Stimulated activated CD4-positive, alpha-beta T cell treated with anti-CD3 and anti-CD28 coated beads, Interleukin-4, amount 100 ng/mL, for 4 hours (primary cell): ENCODE measurements around the gene ARID5B.
"Not testable (repeated sequence)": the region's sequence is repeated elsewhere in the genome, so short reads cannot be mapped to it uniquely, and the experiment has no call there.

Experiments used
- DNase-seq, 2 experiments: peaks; one replicate each; pipeline ENCODE4 v3.0.0-alpha.2; 2020

ARID5B gene

GRCh38 chr10:61965703-61966395, 64.3 kb downstream of the ARID5B start:
- DNase-seq: no peak

GRCh38 chr10:61967298-61967697, 65.8 kb downstream of the ARID5B start:
- DNase-seq: no peak

GRCh38 chr10:61970182-61971002, 68.9 kb downstream of the ARID5B start:
- DNase-seq: no peak

DNA sequence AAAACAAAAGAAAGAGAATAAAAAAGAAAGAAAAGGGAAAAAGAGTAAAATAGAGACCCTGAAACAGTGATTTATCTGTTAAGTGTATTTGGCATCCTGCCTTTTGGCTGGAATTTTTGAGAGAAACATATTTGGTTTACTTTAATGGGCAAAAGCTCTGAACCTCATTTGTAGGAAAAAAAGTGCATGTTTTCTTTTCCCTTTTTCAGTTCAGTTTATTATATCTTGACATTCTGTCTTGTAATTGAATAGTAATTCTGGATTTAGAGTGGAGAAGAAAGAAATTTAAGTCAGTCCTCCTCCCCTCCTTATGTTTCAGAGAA, 69.5 kb downstream of the ARID5B start:
- no peak for DNase-seq

DNA sequence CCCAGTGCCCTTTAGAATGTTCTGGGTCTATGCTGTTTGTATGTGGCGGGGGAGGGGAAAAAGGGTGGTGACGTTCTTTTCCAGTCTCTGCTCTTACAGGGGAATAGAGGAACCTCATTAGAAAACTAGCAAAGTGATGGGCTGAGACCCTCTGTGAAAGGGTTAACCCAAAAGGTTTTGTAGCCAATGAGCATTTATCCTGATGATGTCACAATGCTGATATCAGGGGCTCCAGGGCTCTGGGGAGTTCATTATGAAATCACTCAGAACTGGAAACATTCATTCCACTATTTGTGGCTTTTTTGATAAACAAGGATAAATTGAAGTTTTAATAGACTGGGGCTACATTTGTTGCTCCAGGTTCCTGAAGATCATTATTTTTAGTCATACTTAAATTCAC, 71.7 kb downstream of the ARID5B start:
- no peak for DNase-seq

GRCh38 chr10:61973906-61974305, 72.4 kb downstream of the ARID5B start:
- DNase-seq: no peak

- DNase-seq: no peak
Measured at GRCh38 chr10:61974601-61975390, 73.3 kb downstream of the ARID5B start.

DNA sequence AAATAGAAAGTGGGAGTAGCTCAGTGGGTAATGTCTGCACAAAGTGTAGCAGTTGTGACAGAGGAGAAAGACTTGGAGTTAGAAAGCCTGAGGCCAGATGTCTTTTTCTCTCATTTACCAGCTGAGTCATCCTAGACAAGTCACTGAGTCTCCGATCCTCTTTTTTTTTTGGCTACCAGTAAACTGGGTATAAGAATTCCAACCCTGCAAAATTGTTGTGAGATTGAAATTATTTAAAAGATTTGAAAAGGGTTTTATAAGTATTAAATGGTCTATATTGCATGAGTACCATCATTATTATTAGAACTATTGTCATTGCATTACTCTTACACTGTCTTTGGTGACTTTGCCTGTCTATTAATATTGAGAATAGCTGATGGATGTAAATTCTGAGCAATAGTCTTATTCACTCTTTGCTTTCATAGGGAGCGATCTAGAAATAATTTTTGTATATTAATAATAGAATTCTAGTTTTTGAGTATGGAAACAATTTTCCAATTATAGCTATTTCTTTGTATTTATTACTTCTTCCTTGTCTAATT, 74.0 kb downstream of the ARID5B start:
- no peak for DNase-seq

GRCh38 chr10:61976951-61977721, 75.6 kb downstream of the ARID5B start:
- not testable (repeated sequence) for DNase-seq

DNA sequence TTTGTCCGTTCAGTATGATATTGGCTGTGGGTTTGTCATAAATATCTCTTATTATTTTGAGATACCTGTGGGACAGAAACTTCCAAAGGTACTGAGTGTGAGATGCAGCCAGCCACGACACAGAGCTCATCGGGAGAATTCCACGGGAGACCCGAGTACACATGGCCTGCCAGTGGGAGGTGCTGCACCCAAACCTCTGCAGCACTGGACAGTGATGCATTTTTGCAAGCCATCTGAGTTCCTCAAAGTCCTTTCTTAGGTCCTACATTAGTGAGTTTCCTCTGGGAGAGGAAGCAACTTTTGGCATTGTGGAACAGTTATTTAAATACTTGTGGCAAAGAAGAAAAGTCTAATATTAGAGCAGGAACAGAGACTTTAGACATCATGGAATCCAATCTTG, 77.5 kb downstream of the ARID5B start:
- DNase-seq: no peak

- DNase-seq: no peak
Measured at GRCh38 chr10:61981460-61981859, 80.0 kb downstream of the ARID5B start.

DNA sequence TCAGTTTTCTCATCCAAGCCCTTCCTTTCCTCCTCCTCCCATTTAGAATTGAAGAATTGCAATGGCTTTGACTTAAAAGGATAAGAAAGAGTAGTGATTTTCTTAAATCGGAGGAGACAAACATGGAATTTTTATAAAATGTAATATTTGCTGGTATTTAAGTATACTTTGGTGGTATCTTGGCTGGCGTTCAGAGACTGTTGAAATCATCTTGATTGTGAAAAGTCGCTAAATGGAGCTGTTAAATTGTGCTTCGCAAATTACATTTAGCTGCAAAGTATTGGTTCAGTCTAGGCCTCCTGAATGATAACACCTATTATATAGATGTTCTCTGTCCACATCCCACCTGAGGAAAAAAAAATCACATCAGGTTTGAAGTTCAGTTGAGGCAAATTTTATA, 81.8 kb downstream of the ARID5B start:
- DNase-seq: no peak

DNA sequence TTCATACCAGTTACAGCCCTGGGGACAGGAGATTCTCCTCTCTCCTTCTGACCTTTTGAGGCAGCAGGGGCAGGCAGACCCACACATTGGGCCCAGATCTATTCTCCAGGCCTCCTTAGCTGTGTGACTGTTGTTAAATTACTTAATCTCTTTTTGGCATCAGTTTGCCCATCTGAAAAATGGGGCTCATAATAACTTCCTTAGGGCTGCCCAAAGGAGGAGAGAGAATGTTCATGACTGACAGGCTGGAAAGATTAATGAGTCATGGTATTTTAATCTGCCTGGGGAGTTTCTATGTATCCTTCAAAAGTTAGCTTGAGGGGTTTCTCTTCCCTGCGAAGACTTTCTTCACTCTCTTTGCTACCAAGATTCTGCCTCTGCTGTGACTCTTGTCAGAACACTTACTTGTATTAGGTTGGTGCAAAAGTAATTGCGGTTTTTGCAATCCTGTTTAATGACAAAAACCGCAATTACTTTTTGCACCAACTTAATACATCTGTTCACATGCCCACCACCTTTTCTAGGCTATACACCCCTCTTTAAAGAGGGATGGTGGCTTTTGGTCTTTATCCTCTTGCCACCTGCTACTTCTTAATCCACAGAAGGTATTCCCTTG, 83.4 kb downstream of the ARID5B start:
- DNase-seq: no peak

DNA sequence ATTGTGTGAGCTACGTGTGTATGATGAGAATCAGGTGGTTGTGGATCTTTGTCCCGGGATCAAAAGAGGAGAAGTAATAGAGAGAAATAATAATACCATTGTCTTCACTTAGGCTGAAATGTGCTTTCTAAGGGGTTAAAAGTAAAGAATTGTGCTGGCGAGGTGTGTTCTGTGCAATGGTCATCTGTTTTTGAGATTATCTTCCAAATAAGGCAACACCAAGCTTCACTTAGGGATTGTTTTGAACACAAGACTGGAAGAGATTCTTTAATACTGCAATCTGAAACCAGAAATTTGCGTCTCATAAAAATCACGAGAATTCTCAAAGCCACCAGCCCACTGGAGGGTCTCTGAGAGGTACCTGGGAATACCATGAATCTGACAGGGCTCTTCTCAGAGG, 84.2 kb downstream of the ARID5B start:
- no peak for DNase-seq

DNA sequence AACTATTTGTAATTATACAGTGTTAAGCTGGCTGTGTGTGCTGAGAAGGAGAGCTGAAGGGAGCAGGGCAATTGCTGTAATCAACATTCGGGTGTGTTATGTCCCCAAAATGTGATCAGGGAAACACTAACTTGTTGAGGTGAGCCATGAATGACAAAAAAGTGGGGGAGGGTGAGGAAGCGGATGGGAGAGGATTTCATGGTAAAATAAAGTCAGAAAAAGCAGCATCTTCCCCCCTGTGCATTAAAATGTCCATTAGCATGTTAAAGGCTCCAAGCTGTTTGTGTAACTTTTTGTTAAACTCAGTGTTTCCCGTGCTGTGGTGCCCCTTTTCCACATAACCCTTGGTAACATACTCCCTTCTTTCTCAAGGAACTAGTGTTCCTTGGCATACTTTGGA, 84.9 kb downstream of the ARID5B start:
- no peak for DNase-seq

DNA sequence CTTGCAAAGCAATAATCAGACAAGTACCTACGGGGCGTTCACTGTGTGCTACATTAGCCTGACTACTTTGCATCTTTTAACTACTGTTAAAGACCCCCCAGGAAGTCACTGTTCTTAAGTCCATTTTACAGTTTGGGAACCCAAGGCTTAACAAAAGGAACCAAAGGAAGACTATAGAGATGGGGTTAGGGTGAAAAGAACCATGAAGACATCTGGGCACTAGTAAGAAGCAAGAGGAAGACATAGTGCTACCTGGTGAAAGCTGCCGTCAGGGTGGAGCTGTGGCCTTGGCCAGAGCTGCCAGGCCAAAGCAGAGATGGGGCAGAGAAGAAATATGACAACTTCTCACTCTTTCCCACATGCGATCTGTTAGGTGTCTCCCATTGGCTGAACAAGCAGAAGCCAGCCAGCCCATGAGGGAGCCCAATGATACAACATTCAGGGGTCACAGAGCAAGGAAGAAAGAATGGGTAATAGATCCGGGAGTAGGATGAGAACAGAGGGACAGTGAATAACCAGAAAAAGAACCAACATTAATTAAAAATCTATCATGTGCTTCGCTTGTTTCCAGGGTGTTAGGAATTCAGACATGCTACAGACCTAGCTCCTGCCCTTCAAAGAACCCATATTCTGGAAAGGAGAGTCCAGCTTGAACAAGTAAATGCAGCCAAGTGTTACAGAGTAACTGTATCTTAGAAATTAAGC, 85.4 kb downstream of the ARID5B start:
- no peak for DNase-seq

GRCh38 chr10:61987537-61987936, 86.0 kb downstream of the ARID5B start:
- no peak for DNase-seq

- DNase-seq: peak in 1 of 2 experiments; percentile 41
Measured at GRCh38 chr10:61987951-61988379, 86.5 kb downstream of the ARID5B start.

DNA sequence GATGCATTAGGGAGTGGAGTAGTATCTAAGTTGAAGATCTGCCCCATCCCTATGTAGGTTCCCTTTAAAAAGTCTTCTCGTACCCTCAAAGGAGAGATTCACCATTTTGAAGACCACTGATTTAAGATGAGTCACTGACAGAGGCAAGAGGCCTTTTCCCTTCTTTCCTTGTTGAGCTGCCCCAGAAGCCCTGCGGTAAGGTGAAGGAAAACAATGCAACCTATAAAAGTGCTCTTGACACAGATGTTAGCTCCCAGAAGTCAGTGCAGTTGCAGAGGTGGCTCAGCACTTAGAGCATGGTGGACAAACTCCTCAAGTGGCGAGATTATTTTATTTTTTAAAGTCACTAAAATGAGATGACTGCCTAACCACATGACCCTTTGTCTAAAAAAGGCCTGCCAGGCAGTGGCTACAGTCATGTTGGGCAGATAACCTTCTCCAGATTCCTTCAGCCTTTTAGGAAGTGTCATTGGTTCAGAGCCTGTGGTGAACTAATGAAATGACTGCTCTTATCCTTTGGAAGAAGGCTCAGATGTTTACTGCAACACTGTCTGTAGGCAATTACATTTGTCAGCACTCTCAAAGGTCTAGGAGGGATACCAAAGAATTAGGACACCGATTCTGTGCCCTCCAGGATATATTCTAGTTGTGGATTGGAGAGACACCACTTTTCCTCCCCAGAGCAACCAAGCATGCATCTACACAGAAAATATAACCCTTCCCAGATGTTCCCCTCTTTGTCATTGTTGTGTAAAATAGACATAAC, 88.7 kb downstream of the ARID5B start:
- DNase-seq: no peak

- DNase-seq: no peak
Measured at GRCh38 chr10:61990761-61991135, 89.2 kb downstream of the ARID5B start.

DNA sequence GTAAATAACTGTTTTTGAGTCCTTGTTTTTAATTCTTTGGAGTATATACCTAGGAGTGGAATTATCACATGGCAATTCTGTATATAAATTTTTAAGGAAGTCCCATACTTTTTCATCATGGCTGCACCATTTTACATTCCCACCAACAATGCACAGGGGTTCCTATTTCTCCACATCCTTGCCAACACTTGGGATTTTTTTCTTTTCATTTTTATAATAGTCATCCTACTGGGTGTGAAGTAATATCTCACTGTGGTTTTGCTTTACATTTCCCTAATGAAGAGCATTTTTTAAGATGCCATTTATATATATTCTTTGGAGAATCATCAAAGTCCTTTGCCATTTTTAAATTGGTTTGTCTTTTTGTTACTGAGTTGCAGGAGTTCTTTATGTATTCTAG, 89.7 kb downstream of the ARID5B start:
- DNase-seq: no peak
